ENCODE data around the gene TAF8.
A peak's percentile ranks its signal among the peaks of the same experiment; 100 is the strongest.

TAF8 gene

GRCh38 chr6:42047790-42048405 is 2.4 kb upstream of the TAF8 start:
- peak overlapping the region; percentile 83 for H3K4me3 ChIP-seq (ENCODE audit: low read depth, low read length)
- no peak for TF ChIP-seq CTCF (IDR thresholded peaks at IDR 0.05; ENCODE audit: low read depth, low read length)
- peak; percentile 3 for DNase-seq (ENCODE audit: low read depth, low spot score)
- in situ Hi-C loops (cut with HindIII; ENCODE audit: low sequenced_read_pairs), result no loop called here

- peak overlapping the region; percentile 83 for H3K4me3 ChIP-seq (ENCODE audit: low read depth, low read length)
- in situ Hi-C loops (cut with HindIII; ENCODE audit: low sequenced_read_pairs), result no loop called here
- no peak for DNase-seq (ENCODE audit: low read depth, low spot score)
- TF ChIP-seq CTCF (IDR thresholded peaks at IDR 0.05; ENCODE audit: low read depth, low read length), result no peak
Observed at GRCh38 chr6:42049116-42049809, 1.1 kb upstream of the TAF8 start.

- peak; percentile 5 for DNase-seq (ENCODE audit: low read depth, low spot score)
- in situ Hi-C loops (cut with HindIII; ENCODE audit: low sequenced_read_pairs), result no loop called here
- H3K4me3 ChIP-seq (ENCODE audit: low read depth, low read length), result peak overlapping the region; percentile 24
- TF ChIP-seq CTCF (IDR thresholded peaks at IDR 0.05; ENCODE audit: low read depth, low read length), result no peak
Observed at GRCh38 chr6:42049948-42050296, 402 bp upstream of the TAF8 start.

GRCh38 chr6:42051268-42051653 is 937 bp downstream of the TAF8 start:
- peak overlapping the region; percentile 83 for H3K4me3 ChIP-seq (ENCODE audit: low read depth, low read length)
- in situ Hi-C loops (cut with HindIII; ENCODE audit: low sequenced_read_pairs), result no loop called here
- DNase-seq (ENCODE audit: low read depth, low spot score), result no peak
- no peak for TF ChIP-seq CTCF (IDR thresholded peaks at IDR 0.05; ENCODE audit: low read depth, low read length)

- no peak for TF ChIP-seq CTCF (IDR thresholded peaks at IDR 0.05; ENCODE audit: low read depth, low read length)
- DNase-seq (ENCODE audit: low read depth, low spot score), result no peak
- H3K4me3 ChIP-seq (ENCODE audit: low read depth, low read length), result no peak overlapping the region
- in situ Hi-C loops (cut with HindIII; ENCODE audit: low sequenced_read_pairs), result no loop called here
Observed at GRCh38 chr6:42053601-42054000, 3.3 kb downstream of the TAF8 start.

- in situ Hi-C loops (cut with HindIII; ENCODE audit: low sequenced_read_pairs), result no loop called here
- H3K4me3 ChIP-seq (ENCODE audit: low read depth, low read length), result no peak overlapping the region
- no peak for TF ChIP-seq CTCF (IDR thresholded peaks at IDR 0.05; ENCODE audit: low read depth, low read length)
- no peak for DNase-seq (ENCODE audit: low read depth, low spot score)
Observed at GRCh38 chr6:42059743-42060142, 9.4 kb downstream of the TAF8 start.
